Activated CD4-positive, alpha-beta T cell treated with anti-CD3 and anti-CD28 coated beads, Interleukin-2, amount 50 U/mL, for 1 hour (primary cell): ENCODE data around the gene PNPLA1.

ENCODE experiments used
- DNase-seq: peaks from one replicate; pipeline ENCODE4 v3.0.0-alpha.2; 2020

The PNPLA1 gene

GRCh38 chr6:36247693-36248092 is 22.2 kb upstream of the PNPLA1 start:
- no peak for DNase-seq

- no peak for DNase-seq
Measured at GRCh38 chr6:36248980-36249379, 20.9 kb upstream of the PNPLA1 start.

- no peak for DNase-seq
Measured at GRCh38 chr6:36249536-36249935, 20.3 kb upstream of the PNPLA1 start.

GRCh38 chr6:36252005-36252404 is 17.9 kb upstream of the PNPLA1 start:
- DNase-seq = no peak

GRCh38 chr6:36263390-36264000 is 6.4 kb upstream of the PNPLA1 start:
- no peak for DNase-seq

GRCh38 chr6:36265744-36266143 is 4.1 kb upstream of the PNPLA1 start:
- no peak for DNase-seq

- DNase-seq = no peak
Measured at GRCh38 chr6:36266913-36267644, 2.8 kb upstream of the PNPLA1 start.

GRCh38 chr6:36267731-36268477 is 2.0 kb upstream of the PNPLA1 start:
- no peak for DNase-seq

GRCh38 chr6:36268478-36269275 is 1.2 kb upstream of the PNPLA1 start:
- no peak for DNase-seq

- DNase-seq = no peak
Measured at GRCh38 chr6:36272234-36272633, 2.4 kb downstream of the PNPLA1 start.

GRCh38 chr6:36273067-36273466 is 3.2 kb downstream of the PNPLA1 start:
- no peak for DNase-seq

- no peak for DNase-seq
Measured at GRCh38 chr6:36273802-36274514, 4.1 kb downstream of the PNPLA1 start.

- DNase-seq = no peak
Measured at GRCh38 chr6:36276581-36277536, 7.0 kb downstream of the PNPLA1 start.

GRCh38 chr6:36277946-36278470 is 8.1 kb downstream of the PNPLA1 start:
- DNase-seq = no peak

- no peak for DNase-seq
Measured at GRCh38 chr6:36280467-36280866, 10.6 kb downstream of the PNPLA1 start.

GRCh38 chr6:36280983-36281382 is 11.1 kb downstream of the PNPLA1 start:
- no peak for DNase-seq

- DNase-seq = no peak
Measured at GRCh38 chr6:36283608-36284007, 13.7 kb downstream of the PNPLA1 start.

GRCh38 chr6:36284359-36284758 is 14.5 kb downstream of the PNPLA1 start:
- no peak for DNase-seq

GRCh38 chr6:36285187-36285671 is 15.4 kb downstream of the PNPLA1 start:
- DNase-seq = no peak

GRCh38 chr6:36285797-36286196 is 15.9 kb downstream of the PNPLA1 start:
- DNase-seq = no peak

GRCh38 chr6:36286858-36287257 is 17.0 kb downstream of the PNPLA1 start:
- no peak for DNase-seq
